Peyer's patch (tissue), 4 donors: Measurements from ENCODE around the gene RPL32.

Source experiments
- POLR2A ChIP-seq, 2 donors: fragments of 450-650 bp; IDR thresholded peaks; one replicate each; pipeline ENCODE4 v1.5.1; 2017; ENCODE audit warnings: antibody characterized with exemption in 2 of 2, mild to moderate bottlenecking in 2 of 2, moderate library complexity in 2 of 2
- TF ChIP-seq, protein P1 (sequence below), 6 experiments: fragments of 450-650 bp in 4 of 6; fragments of 200-600 bp in 2 of 6; sonication (generic) in 1 of 6; IDR thresholded peaks; one replicate each; pipeline ENCODE4 v1.5.1; 2017 to 2019; ENCODE audit warnings: antibody characterized with exemption in 6 of 6, mild to moderate bottlenecking in 3 of 6, moderate library complexity in 1 of 6

DNA sequence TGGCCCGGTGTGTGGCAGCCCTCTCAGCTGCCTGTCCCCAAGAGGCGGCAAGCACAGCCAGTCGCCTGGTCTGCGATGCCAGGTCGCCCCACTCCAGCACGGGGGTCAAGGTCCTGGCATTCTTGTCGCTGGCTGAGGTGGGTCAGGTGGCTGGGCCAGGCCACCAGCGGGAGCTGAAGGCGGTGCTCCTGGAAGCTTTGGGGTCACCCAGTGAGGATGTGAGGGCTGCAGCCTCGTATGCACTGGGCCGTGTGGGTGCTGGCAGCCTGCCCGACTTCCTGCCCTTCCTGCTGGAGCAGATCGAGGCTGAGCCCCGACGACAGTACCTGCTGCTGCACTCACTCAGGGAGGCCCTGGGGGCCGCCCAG is 24.0 kb downstream of the RPL32 start:
- TF ChIP-seq, protein P1, sequence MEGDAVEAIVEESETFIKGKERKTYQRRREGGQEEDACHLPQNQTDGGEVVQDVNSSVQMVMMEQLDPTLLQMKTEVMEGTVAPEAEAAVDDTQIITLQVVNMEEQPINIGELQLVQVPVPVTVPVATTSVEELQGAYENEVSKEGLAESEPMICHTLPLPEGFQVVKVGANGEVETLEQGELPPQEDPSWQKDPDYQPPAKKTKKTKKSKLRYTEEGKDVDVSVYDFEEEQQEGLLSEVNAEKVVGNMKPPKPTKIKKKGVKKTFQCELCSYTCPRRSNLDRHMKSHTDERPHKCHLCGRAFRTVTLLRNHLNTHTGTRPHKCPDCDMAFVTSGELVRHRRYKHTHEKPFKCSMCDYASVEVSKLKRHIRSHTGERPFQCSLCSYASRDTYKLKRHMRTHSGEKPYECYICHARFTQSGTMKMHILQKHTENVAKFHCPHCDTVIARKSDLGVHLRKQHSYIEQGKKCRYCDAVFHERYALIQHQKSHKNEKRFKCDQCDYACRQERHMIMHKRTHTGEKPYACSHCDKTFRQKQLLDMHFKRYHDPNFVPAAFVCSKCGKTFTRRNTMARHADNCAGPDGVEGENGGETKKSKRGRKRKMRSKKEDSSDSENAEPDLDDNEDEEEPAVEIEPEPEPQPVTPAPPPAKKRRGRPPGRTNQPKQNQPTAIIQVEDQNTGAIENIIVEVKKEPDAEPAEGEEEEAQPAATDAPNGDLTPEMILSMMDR (IDR thresholded peaks at IDR 0.05) = no peak
- no peak for TF ChIP-seq POLR2A (IDR thresholded peaks at IDR 0.05)
